H1 (cell line): Measurements from ENCODE around the gene S100A4. TPM values are rescaled to one million over a fixed set of nuclear protein-coding genes. Genes with fewer than 3 reads are reported as not detected.

ENCODE experiments used
- ATF3 ChIP-seq: IDR thresholded peaks from 2 replicates; pipeline ENCODE4 v1.6.1; 2011; ENCODE audit warnings: low read depth, mild to moderate bottlenecking, low read length; ENCODE audit not compliant: insufficient read depth
- CEBPB ChIP-seq: IDR thresholded peaks from 2 replicates; pipeline ENCODE4 v1.6.1; 2012; ENCODE audit warnings: low read depth, low read length
- CHD1 ChIP-seq: IDR thresholded peaks from 2 replicates; pipeline ENCODE4 v1.6.1; 2012; ENCODE audit warnings: low read depth, low read length, improper control_type of control experiment
- CHD2 ChIP-seq: IDR thresholded peaks from 2 replicates; pipeline ENCODE4 v1.6.1; 2012; ENCODE audit warnings: low read length, improper control_type of control experiment
- CREB1 ChIP-seq: IDR thresholded peaks from 2 replicates; pipeline ENCODE4 v1.6.1; 2012; ENCODE audit warnings: inconsistent platforms
- EP300 ChIP-seq, 2 experiments: IDR thresholded peaks; 1 replicate in 1 of 2; 2 replicates in 1 of 2; pipeline ENCODE4 v1.6.1; 2011 to 2012; ENCODE audit warnings: low read depth in 2 of 2, low read length in 2 of 2, mild to moderate bottlenecking in 2 of 2, borderline replicate concordance in 1 of 2, inconsistent platforms in 1 of 2, moderate library complexity in 1 of 2
- GABPA ChIP-seq: IDR thresholded peaks from 2 replicates; pipeline ENCODE4 v1.6.1; 2011; ENCODE audit warnings: mild to moderate bottlenecking, low read length, moderate library complexity, borderline replicate concordance; ENCODE audit not compliant: insufficient read depth
- HDAC2 ChIP-seq, 2 experiments: fragments of 300-600 bp in 1 of 2; sonication (generic) in 1 of 2; IDR thresholded peaks; 2 replicates each; pipeline ENCODE4 v1.6.1; 2011 to 2012; ENCODE audit warnings: low read depth in 2 of 2, low read length in 2 of 2, mild to moderate bottlenecking in 2 of 2, moderate library complexity in 2 of 2, borderline replicate concordance in 1 of 2, inconsistent platforms in 1 of 2
- KDM5A ChIP-seq: fragments of 200-600 bp; IDR thresholded peaks from 2 replicates; pipeline ENCODE4 v1.7.1; 2012; ENCODE audit warnings: mild to moderate bottlenecking, low read length, inconsistent platforms, mixed read lengths
- MAFK ChIP-seq: IDR thresholded peaks from 2 replicates; pipeline ENCODE4 v1.6.1; 2012; ENCODE audit warnings: low read depth, mild to moderate bottlenecking, improper control_type of control experiment, low read length
- NANOG ChIP-seq: IDR thresholded peaks from 2 replicates; pipeline ENCODE4 v1.6.1; 2011; ENCODE audit warnings: low read length, low read depth, mild to moderate bottlenecking, inconsistent platforms; ENCODE audit not compliant: insufficient read depth, poor library complexity, severe bottlenecking
- POLR2AphosphoS5 ChIP-seq: IDR thresholded peaks from 2 replicates; pipeline ENCODE4 v1.6.1; 2011; ENCODE audit warnings: low read depth, low read length
- POU5F1 ChIP-seq: IDR thresholded peaks from 2 replicates; pipeline ENCODE4 v1.6.1; 2011; ENCODE audit warnings: low read depth, mild to moderate bottlenecking, low read length, moderate library complexity
- RAD21 ChIP-seq, 2 experiments: IDR thresholded peaks in 1 of 2; conservative IDR thresholded peaks in 1 of 2; 2 replicates each; pipeline ENCODE4 v1.6.1; 2011; ENCODE audit warnings: low read depth in 2 of 2, low read length in 2 of 2, improper control_type of control experiment in 1 of 2, inconsistent platforms in 1 of 2, mild to moderate bottlenecking in 1 of 2, moderate library complexity in 1 of 2
- RFX5 ChIP-seq: IDR thresholded peaks from 2 replicates; pipeline ENCODE4 v1.6.1; 2011; ENCODE audit warnings: low read depth, low read length, improper control_type of control experiment, borderline replicate concordance
- SIN3A ChIP-seq, 2 experiments: IDR thresholded peaks in 1 of 2; conservative IDR thresholded peaks in 1 of 2; 2 replicates each; pipeline ENCODE4 v1.6.1; 2011 to 2012; ENCODE audit warnings: low read length in 2 of 2, improper control_type of control experiment in 1 of 2, low read depth in 1 of 2, mild to moderate bottlenecking in 1 of 2
- SP1 ChIP-seq: IDR thresholded peaks from 2 replicates; pipeline ENCODE4 v1.6.1; 2011; ENCODE audit warnings: low read depth, low read length
- SP2 ChIP-seq: IDR thresholded peaks from 2 replicates; pipeline ENCODE4 v1.6.1; 2012; ENCODE audit warnings: mild to moderate bottlenecking, low read length, inconsistent platforms
- TAF1 ChIP-seq: IDR thresholded peaks from 2 replicates; pipeline ENCODE4 v1.6.1; 2011; ENCODE audit warnings: mild to moderate bottlenecking, low read depth, low read length
- TAF7 ChIP-seq: optimal IDR thresholded peaks from 2 replicates; pipeline ENCODE3; 2011; ENCODE audit warnings: low read depth, mild to moderate bottlenecking, inconsistent platforms, low read length, moderate library complexity, borderline replicate concordance
- TBP ChIP-seq: IDR thresholded peaks from 2 replicates; pipeline ENCODE4 v1.6.1; 2011; ENCODE audit warnings: low read depth, low read length, improper control_type of control experiment
- USF2 ChIP-seq: IDR thresholded peaks from 2 replicates; pipeline ENCODE4 v1.6.1; 2011; ENCODE audit warnings: low read length, improper control_type of control experiment
- YY1 ChIP-seq: IDR thresholded peaks from 2 replicates; pipeline ENCODE4 v1.6.1; 2011; ENCODE audit warnings: low read depth, mild to moderate bottlenecking, low read length
- ZNF274 ChIP-seq: IDR thresholded peaks from 2 replicates; pipeline ENCODE4 v1.7.0; 2012; ENCODE audit warnings: low read length, borderline replicate concordance; ENCODE audit errors: extremely low read depth
- polyA plus RNA-seq, 7 experiments: library from polyadenylated mRNA; depleted of rRNA in 3 of 7; stranded (reverse) in 5 of 7; unstranded in 2 of 7; fragments of >200 nt in 5 of 7; fragments of 200-250 nt in 2 of 7; gene quantifications; 1 replicate in 5 of 7; 2 replicates in 1 of 7; 4 replicates in 1 of 7; pipeline versions ENCODE4 v1.2.1 to v1.2.3, GENCODE V29; 2011 to 2013; ENCODE audit warnings: missing spikeins in 2 of 7, mixed read lengths in 2 of 7
- total RNA-seq: library from RNA; stranded (reverse); fragmentation: NEBNext Ultra II Directional; extraction: Animal tissue kit (Norgen Biotek cat#: 25700); gene quantifications from 2 replicates; pipeline ENCODE4 v1.2.1, GENCODE V29; 2021

S100A4 gene
- total and polyA plus RNA-seq, 2 of the 8 experiments (the other 6 are each of a cell fraction or from before 2014, with no cell fraction given): 36.3 to 85.4 TPM

GRCh38 chr1:153510984-153511410 is 34.6 kb downstream of the S100A4 start (continued):
- 0 out of 2 replicates have a peak, but pooled peaks have one; percentile 3 for TF ChIP-seq CEBPB
- TF ChIP-seq KDM5A: no peak; the same call in 1 of the 2 replicates
- no peak for TF ChIP-seq SP2
- TF ChIP-seq POU5F1: no peak
- 0 out of 2 replicates have a peak, but pooled peaks have one; percentile 27 for TF ChIP-seq CHD2
- TF ChIP-seq USF2: peak; percentile 58
- peak; percentile 63; the same call in 1 of the 2 replicates for TF ChIP-seq YY1
- no peak for TF ChIP-seq GABPA
- TF ChIP-seq RFX5: no peak
- no peak for TF ChIP-seq TAF7
- no peak for TF ChIP-seq CHD1
- 0 out of 2 replicates have a peak, but pooled peaks have one; percentile 47 for TF ChIP-seq CREB1
- TF ChIP-seq POLR2AphosphoS5: no peak
- TF ChIP-seq EP300 (IDR thresholded peaks at IDR 0.05; ENCODE audit: borderline replicate concordance in 1 of 2, low read depth in 2 of 2, low read length in 2 of 2): no peak
- peak; percentile 42; the same call in 1 of the 2 replicates for TF ChIP-seq TBP
- TF ChIP-seq RAD21 (IDR thresholded peaks at IDR 0.05 in 1 of 2, conservative IDR thresholded peaks at IDR 0.05 in 1 of 2; ENCODE audit: low read depth in 2 of 2, low read length in 2 of 2): peak; percentile 99 to 100
- TF ChIP-seq SIN3A (conservative IDR thresholded peaks at IDR 0.05 in 1 of 2, IDR thresholded peaks at IDR 0.05 in 1 of 2; ENCODE audit: low read depth in 1 of 2, low read length in 2 of 2): peak; percentile 88
- no peak for TF ChIP-seq TAF1
- peak in 1 of 2 experiments; percentile 37; a peak in 1 of 4 replicates for TF ChIP-seq HDAC2 (IDR thresholded peaks at IDR 0.05; ENCODE audit: borderline replicate concordance in 1 of 2, low read depth in 2 of 2, low read length in 2 of 2)
- TF ChIP-seq MAFK: no peak
- no peak for TF ChIP-seq ZNF274
- TF ChIP-seq ATF3: no peak
- no peak for TF ChIP-seq NANOG
- no peak for TF ChIP-seq SP1
